ENCODE measurements around the gene TASOR2.

Gene TASOR2

DNA sequence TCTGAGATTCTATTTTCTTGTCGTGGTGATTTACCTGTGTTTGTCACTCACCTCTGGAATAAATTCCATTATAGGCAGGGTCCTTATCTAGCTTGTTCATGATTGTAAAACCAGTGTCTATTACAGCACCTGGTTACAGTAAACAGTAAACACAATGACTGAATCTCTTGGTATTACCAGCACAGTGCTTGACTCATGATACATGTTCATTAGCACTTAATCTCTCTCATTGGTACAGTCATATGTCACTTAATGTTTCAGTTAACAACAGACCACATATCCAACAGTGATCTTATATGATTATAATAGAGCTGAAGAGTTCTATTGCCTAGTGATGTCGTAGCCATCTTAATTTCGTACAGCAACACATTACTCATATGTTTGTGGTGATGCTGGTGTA lies 1.6 kb upstream of the TASOR2 start:
- DNase-seq (ENCODE audit: low read depth), result no peak

DNA sequence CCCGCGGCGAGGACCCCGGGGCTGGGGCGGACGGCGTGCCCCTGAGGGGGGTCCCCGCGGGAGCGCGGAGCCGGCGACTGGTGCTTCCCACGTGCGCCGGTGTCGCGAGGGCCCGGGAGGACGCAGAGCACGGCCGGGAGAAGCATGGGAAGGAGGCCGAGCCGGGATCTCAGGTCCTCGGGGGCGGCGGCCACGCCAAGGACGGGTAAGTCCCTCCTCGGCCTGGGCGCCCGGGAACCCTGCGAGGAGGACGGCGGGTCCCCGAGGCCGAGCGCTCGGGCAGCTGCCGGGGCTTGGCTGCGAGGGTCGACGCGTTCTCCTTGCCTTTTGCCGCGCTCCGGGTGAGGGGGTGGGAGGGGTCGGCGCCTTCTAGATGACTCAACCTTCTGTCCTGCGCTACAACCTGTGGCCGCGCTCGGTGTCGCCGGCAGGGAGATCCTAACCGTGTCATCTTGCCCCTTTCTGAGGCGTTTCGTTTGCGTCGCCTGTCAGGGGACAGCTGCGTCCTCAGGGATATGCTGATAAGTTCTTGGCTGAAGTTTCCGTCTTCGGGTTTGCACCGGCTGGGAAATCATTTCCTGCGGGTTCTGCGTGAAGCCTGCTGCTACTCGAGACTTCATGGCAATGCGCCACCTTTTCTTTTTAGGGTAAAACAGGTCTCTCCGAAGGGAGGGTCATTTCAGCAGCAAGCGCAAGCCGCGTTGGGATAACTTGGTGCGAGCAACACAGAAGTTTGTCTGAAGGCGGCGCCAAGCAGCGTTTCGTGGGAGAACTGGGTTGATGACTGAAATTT lies 529 bp downstream of the TASOR2 start:
- DNase-seq (ENCODE audit: low read depth), result peak; percentile 49

DNA sequence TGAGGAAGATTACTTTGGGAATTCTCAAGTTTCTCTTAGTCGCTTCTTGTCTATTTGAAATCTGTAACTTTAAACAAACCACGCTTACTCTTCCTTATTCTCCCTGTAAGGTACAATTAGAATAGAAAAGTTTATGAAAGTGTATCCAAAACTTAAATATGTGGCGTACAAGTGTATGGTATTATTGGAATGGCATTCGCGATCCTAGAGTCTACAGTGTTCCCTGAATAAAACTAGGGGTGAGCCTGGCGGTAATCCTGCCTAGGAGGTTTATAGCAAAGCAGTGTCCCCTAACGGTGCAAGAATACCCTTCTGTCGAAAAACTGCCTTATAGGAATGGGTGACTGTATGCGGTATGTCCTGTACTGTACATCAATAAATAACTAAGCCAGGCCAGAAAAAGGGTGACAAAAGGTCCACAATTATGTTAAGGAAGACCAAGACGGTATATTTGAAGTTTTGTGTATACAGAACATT lies 1.2 kb downstream of the TASOR2 start:
- DNase-seq (ENCODE audit: low read depth), result no peak

DNA sequence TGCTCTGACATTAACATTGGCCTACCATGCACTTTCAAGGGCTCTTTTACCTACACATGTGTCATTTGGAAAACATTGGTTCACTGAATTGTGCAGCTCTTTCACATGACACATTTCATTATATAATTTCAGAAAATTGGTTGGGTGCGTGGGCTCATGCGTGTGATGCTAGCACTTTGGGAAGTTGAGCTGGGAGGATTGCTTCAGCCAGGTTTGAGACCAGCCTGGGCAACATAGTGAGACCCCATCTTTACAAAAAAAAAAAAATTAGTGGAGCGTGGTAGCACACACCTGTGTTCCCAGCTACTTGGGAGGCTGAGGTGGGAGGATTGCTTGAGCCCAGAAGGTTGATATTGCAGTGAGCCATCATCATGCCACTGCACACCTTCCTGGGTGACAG lies 3.9 kb downstream of the TASOR2 start:
- DNase-seq (ENCODE audit: low read depth), result no peak

DNA sequence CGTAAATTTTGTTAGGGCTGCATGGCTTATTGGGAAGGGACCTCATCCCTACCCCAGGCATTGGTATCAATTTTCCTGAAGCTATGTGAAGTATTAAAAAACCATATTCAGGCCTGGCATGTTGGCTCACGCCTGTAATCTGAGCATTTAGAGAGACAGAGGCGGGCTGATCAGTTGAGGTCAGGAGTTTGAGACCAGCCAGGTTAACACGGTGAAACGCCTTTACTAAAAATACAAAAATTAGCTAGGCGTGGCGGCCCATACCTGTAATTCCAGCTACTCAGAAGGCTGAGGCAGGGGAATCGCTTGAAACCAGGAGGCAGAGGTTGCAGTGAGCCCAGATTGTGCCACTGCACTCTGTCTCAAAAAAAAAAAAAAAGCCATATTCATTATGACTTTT lies 7.1 kb downstream of the TASOR2 start:
- DNase-seq (ENCODE audit: low read depth), result no peak

DNA sequence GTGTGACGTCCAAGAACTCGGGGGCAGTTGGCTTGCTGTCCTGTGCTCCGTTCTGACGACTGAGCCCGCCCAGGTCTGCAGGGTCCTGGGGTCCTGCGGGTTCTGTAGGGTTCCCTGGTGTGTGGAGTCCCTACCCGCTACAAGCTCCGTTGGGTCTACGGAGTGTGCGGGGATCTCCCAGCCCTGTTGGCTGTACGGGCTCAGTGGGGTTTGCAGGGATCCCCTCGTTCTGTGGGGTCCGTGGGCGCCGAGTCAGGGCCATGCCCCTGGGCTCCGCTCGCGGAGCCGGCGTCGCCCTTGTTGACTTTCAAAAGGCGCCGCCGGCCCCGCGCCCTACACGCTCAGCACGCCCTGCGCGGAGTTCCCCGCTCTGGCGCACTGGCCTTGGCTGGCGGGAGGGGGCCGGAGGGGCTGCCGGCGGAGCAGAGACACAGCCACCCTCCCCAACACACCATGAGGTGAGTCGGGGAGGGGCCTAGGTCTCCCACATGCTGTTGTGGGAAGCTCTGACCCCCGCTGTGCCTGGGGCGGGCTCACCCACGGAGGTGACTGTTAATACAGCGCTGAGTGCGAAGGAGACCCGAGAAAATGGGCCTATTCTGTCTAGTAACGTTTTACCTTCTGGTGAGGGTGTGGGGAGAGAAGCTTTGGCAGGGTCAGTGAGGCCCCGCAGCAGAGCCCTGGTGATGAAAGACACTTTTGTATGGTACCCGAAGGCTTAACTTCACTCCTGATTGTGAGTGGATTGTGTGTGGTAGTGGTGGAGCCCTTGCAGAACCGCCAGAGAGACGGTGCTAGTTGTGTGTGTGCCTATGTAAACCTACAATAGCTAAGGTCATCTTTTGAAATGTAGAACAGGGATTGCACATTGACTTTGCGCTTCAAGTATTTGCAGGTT lies 8.1 kb downstream of the TASOR2 start:
- peak; percentile 64 for DNase-seq (ENCODE audit: low read depth)

DNA sequence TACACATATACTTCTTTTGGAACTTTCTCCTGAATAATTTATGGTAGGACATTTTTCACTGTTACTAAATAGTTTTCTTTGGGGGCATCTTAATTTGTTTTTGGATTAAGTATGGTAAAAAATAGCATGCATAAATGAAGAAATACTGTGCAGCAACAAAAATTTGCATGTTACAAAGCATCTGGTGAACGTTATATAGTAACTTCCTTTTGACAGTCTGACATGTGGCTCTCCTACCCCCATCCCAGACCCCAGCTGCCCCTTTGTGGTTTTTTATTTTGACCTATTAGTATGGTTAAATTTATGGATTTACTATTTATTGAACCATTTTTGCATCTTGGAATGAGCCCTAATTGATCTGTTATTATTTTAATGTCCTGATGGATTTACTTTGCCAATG lies 9.9 kb downstream of the TASOR2 start:
- no peak for DNase-seq (ENCODE audit: low read depth)

DNA sequence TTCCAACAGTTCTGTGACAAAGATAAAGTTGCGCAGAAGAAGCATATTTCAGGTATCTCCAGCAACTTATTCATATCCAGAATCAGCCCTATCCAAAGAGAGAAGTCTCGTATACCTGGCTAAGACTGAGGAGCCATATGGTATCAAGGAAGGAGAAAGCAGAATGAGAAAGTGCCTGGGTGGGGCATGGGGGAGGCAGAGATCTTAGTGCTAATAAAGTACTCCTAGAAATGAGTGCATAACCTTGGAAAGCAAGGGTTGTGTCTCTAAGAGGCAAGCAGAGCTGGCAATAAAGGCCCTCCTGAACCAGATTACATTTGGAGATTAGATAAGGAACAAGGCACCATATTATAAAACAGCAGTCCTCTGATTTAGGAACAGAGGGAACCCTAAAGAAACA lies 12.7 kb downstream of the TASOR2 start:
- no peak for DNase-seq (ENCODE audit: low read depth)

DNA sequence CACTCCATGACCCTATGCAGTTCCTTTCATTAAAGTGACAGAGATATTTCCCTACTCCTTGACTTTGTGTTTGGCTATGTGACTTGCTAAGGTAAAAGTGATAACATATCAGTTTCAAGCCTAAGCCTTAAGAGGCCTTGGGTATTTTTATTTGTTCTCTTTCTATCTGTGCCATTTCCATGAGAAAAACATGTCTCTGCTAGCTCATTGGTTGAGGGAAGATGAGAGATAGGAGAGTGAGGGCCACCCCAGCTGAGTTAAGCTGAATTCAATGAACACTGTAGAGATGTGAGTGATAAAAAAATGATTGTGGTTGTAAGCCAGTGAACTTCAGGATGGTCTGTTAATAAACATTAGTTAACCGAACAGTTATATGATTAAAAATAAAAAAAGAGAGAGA lies 13.4 kb downstream of the TASOR2 start:
- no peak for DNase-seq (ENCODE audit: low read depth)

DNA sequence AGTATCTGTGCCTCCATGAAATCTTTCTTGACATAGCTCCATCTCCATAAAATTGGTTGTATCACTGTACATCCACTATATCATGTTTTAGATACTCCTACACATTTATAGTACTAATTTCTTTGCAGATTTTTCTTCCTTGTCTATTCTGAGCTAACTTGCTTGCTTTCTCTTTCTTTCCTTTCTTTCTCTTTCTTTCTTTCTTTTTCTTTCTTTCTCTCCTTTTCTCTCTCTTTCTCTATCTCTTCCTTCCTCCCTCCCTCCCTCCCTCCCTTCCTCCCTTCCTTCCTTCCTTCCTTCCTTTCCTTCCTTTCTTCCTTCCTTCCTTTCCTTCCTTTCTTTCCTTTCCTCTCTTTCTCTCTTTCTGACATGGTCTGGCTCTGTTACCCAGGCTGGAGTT lies 23.7 kb downstream of the TASOR2 start:
- DNase-seq (ENCODE audit: low read depth), result no peak

DNA sequence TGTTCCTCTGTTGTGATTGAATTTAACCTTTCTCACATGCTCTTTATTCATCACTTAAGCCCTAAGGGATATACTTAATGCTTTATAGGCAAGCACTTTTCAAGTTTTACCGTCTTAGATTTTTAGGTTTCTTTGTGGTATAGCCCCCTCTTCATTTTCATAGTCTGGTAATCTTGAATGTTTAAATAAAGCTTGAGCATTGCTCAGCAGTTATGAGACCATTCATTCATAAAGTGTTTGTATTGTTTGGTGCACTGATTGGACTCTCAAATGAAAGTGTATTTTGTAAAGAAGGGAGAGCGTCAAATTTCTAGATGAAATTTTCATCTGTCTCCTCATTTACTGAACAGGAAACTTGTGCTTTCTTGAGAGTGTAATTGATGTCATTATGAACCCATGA lies 25.2 kb downstream of the TASOR2 start:
- DNase-seq (ENCODE audit: low read depth), result no peak

DNA sequence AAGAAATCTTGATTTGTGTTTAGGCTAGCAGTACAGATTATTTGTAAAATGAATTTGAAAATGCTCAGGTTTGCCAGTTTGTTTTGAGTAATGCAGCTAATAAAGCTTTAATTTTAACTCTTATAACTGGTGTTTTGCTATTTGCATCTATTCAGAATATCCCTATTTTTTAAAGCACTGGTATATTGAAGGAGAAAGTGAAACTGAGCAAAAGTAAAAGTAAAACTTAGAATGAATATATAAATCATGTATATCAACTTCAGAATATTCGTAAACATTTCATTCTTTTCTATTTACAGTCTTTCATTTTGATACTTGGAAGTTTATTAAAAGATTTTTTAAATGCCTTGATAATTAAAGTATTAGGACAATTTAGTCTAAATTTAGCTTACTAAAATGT lies 26.2 kb downstream of the TASOR2 start:
- DNase-seq (ENCODE audit: low read depth), result no peak

DNA sequence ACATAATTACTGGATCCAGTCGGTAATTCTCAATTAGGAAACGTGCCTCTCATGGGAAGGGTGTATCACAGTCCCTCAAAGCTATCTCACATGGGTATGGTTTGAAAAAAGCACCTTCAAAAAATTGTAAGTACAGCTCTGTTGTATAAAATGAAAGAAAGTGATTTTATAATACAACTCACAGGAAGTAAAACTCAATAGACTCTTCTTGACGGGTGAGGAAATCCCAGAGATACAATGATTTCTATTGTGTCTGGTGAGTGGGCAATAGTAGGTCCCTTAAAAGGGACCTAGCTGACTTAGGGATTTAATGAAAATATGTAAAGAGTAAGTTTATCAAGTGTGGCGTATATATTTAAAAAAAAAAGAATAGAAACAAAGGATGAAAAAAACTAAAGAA lies 27.0 kb downstream of the TASOR2 start:
- DNase-seq (ENCODE audit: low read depth), result no peak

DNA sequence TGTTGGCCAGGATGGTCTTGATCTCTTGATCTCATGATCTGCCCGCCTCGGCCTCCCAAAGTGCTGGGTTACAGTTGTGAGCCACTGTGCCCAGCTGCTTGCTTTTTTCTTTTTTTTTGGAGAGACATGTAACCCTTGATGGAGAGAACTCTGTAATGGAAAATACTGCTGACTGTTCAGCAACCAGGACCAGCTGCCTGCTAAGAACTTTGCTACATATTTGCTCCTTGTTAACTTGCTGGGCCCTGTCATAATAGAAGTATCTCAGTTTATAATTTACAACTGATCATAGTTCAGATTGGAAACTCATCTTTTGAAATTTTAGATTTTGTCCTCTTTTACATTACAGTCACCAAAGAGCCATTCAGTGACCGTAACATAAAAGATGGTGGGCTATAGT lies 34.9 kb downstream of the TASOR2 start:
- no peak for DNase-seq (ENCODE audit: low read depth)

DNA sequence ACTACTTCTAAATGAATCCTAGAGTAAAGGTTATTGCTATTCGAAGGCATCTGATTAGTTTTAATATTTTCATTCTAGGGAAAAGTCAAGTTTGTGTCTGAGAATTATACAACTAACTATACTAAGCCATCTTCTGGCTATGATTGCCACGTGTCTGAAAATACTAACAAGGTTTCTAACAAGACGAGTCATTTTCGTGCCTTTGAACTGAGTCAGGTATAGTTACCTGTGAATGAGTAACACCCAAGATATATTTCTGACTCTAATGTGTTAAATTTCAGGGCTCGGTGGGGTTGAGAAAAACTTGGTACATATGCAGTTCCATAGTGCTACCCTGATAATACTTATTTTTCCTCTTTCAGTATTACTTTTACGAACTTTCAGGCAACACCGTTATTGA lies 35.5 kb downstream of the TASOR2 start:
- DNase-seq (ENCODE audit: low read depth), result no peak

DNA sequence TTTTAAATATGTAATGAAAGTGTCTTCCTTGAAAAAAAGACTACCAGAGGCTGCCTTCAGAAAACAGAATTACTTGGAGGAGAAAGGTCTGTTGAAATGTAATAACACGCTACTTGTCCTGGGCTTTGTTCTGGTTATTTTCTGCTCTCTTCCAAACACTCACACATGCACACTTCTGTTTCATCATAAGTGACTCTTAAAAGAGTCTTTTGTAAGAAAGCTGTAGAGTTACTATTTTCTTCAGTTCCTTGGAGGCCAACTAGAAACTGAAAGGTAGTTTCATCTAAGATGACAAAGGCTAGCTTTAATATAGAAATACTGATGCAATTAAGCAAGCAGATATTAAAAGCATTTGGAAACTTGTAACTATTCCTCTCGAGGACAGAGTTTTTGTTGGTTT lies 39.1 kb downstream of the TASOR2 start:
- DNase-seq (ENCODE audit: low read depth), result no peak

DNA sequence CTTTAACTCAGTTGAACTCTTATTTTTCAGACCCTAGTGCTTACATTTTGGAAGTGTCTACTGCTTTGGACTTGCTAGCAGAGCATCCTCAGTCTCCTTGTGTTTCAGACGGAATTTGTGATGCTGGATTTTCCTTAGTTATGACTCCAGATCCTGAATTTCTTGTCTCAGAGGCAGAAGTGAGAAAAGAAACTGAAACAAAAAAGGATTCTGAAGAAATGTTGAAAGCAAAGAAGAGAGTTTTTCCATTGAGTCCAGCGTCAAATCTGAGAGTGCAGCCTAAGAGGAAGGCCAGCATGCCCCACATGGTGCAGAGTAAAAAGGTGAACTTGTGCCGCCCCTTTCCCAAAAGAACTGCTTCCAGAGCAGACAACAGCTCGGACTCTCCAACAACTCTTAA lies 46.1 kb downstream of the TASOR2 start:
- DNase-seq (ENCODE audit: low read depth), result no peak

DNA sequence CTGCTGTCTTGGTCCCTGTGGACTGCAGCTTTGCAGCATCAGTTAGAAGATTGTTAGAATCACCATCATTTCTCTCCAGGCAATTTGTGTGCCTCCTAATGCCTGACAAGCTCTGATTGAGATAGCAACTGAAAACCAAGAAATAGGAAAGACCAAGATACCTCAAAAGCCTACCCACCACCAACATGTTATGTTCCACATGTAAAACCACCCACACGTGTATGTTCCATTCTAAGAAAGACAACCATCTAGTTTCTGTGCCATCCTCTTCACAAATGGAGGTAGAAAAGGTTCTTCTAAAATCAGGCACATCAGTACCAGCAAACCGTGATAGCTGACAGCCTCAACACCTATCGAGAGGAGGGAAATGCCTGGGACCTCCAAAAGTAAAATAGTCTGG lies 46.9 kb downstream of the TASOR2 start:
- no peak for DNase-seq (ENCODE audit: low read depth)

DNA sequence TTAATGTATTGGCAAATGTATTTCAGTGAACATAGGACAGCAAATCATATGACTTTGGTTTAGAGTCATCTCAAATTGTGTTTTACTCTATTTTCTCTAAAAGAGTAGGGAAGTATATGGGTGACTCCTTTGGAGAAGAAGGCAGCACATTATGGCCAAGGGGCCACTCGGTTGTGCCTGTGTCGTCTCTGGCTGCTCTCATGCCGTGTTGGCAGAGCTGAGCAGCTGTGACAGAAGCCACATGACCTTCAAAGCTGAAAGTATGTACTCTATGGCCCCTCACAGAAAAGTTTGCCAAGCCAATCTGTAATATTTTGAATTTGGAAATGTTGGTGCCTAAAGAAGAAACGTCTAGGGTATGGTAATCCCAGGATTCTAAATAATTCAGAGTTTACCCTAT lies 47.5 kb downstream of the TASOR2 start:
- no peak for DNase-seq (ENCODE audit: low read depth)

Measured in stimulated activated CD4-positive, alpha-beta T cell treated with anti-CD3 and anti-CD28 coated beads, Interleukin-2, amount 100 ng/mL, for 4 hours (primary cell).